Inflammatory macrophage treated with lipopolysaccharide for 4 hours (primary cell): ENCODE measurements around the gene FA2H.

Experiments used
- DNase-seq: peaks from one replicate; pipeline ENCODE4 v3.0.0-alpha.2; 2020

Gene FA2H

GRCh38 chr16:74721716-74722115 lies 52.9 kb downstream of the FA2H start:
- DNase-seq = no peak

- peak; percentile 41 for DNase-seq
Measured at GRCh38 chr16:74720579-74720978, 54.0 kb downstream of the FA2H start.

GRCh38 chr16:74718741-74719610 lies 55.6 kb downstream of the FA2H start:
- no peak for DNase-seq

- DNase-seq = no peak
Measured at GRCh38 chr16:74718140-74718539, 56.5 kb downstream of the FA2H start.

GRCh38 chr16:74717367-74717766 lies 57.3 kb downstream of the FA2H start:
- no peak for DNase-seq

GRCh38 chr16:74716355-74716754 lies 58.3 kb downstream of the FA2H start:
- DNase-seq = no peak

- DNase-seq = no peak
Measured at GRCh38 chr16:74713876-74714275, 60.7 kb downstream of the FA2H start.

GRCh38 chr16:74713325-74713724 lies 61.3 kb downstream of the FA2H start:
- no peak for DNase-seq

GRCh38 chr16:74711938-74712337 lies 62.7 kb downstream of the FA2H start:
- DNase-seq = no peak

- DNase-seq = no peak
Measured at GRCh38 chr16:74710401-74710800, 64.2 kb downstream of the FA2H start.

- DNase-seq = peak; percentile 87
Measured at GRCh38 chr16:74709441-74709877, 65.2 kb downstream of the FA2H start.

- DNase-seq = peak; percentile 79
Measured at GRCh38 chr16:74700438-74701225, 74.0 kb downstream of the FA2H start, which contains the start of gene MLKL. TSS of gene MLKL (minus strand) at chr16:74700862. CDS start at chr16:74695757, 5,105 bp downstream.

- DNase-seq = peak; percentile 66
Measured at GRCh38 chr16:74700116-74700437, 74.5 kb downstream of the FA2H start.

- DNase-seq = no peak
Measured at GRCh38 chr16:74699666-74700065, 75.0 kb downstream of the FA2H start.

- peak; percentile 78 for DNase-seq
Measured at GRCh38 chr16:74698222-74698621, 76.4 kb downstream of the FA2H start.

- DNase-seq = peak; percentile 74
Measured at GRCh38 chr16:74695450-74696422, 78.9 kb downstream of the FA2H start.

- no peak for DNase-seq
Measured at GRCh38 chr16:74691093-74691855, 83.3 kb downstream of the FA2H start.

- DNase-seq = no peak
Measured at GRCh38 chr16:74682556-74682955, 92.1 kb downstream of the FA2H start.

GRCh38 chr16:74680681-74681080 lies 93.9 kb downstream of the FA2H start:
- DNase-seq = no peak

GRCh38 chr16:74679983-74680382 lies 94.6 kb downstream of the FA2H start:
- no peak for DNase-seq

GRCh38 chr16:74677868-74678267 lies 96.8 kb downstream of the FA2H start:
- DNase-seq = no peak

GRCh38 chr16:74673876-74674275 lies 100.7 kb downstream of the FA2H start:
- no peak for DNase-seq
